SJSA1 (cell line): ENCODE measurements around the gene GPN1. TPM values are rescaled to one million over a fixed set of nuclear protein-coding genes. Genes with fewer than 3 reads are reported as not detected.
"Not testable (repeated sequence)": the region's sequence is repeated elsewhere in the genome, so short reads cannot be mapped to it uniquely, and the experiment has no call there.

Experiments
- DNase-seq, 2 experiments: peaks; one replicate each; pipeline ENCODE4 v3.0.0-alpha.2; 2015 to 2020; ENCODE audit warnings: low spot score in 2 of 2, low read depth in 1 of 2
- H3K27ac ChIP-seq: fragments of 250-450 bp; sonication (Bioruptor Pico); 2 replicates; pipeline ENCODE4 v1.5.1; 2020; ENCODE audit warnings: mild to moderate bottlenecking, moderate library complexity
- H3K27me3 ChIP-seq: fragments of 250-450 bp; sonication (Bioruptor Pico); replicated peaks from 2 replicates; pipeline ENCODE4 v1.5.1; 2020; ENCODE audit warnings: mild to moderate bottlenecking, moderate library complexity
- H3K36me3 ChIP-seq: fragments of 250-450 bp; sonication (Bioruptor Pico); 2 replicates; pipeline ENCODE4 v1.5.1; 2020; ENCODE audit warnings: mild to moderate bottlenecking
- H3K4me1 ChIP-seq: fragments of 250-450 bp; sonication (Bioruptor Pico); replicated peaks from 2 replicates; pipeline ENCODE4 v1.6.1; 2021; ENCODE audit warnings: mild to moderate bottlenecking
- H3K4me3 ChIP-seq: fragments of 250-450 bp; sonication (Bioruptor Pico); 2 replicates; pipeline ENCODE4 v1.5.1; 2020; ENCODE audit warnings: mild to moderate bottlenecking
- H3K9me3 ChIP-seq: fragments of 250-450 bp; sonication (Bioruptor Pico); replicated peaks from 2 replicates; pipeline ENCODE4 v1.5.1; 2020; ENCODE audit warnings: mild to moderate bottlenecking
- total RNA-seq: library from RNA; depleted of rRNA; stranded (reverse); fragments of >200 nt; shearing (Covaris generic); gene quantifications from 2 replicates; pipeline ENCODE4 v1.2.3, GENCODE V29; 2014; rRNA removed

The GPN1 gene
- 68.8 and 70.2 TPM in 2 replicates for total RNA-seq

GRCh38 chr2:27628767-27629709, at the start of gene GPN1, which contains the start of gene CCDC121:
TSS of gene GPN1 (plus strand) at chr2:27629050. CDS start at chr2:27629059, 9 bp downstream.
TSS of gene CCDC121 (minus strand) at chr2:27629012. CDS start at chr2:27627799, 1,213 bp downstream.
- Histone ChIP-seq H3K4me3 (peak within 1 kb of the TSS; percentile 62), H3K27me3 (no peaks in the 10 kb centered on the region), H3K36me3 (peaks cover 58% of the 10 kb centered on the region), H3K9me3 (no peaks in the 10 kb centered on the region), H3K4me1 (peaks cover 28% of the 10 kb centered on the region), H3K27ac (peak within 1 kb of the TSS; percentile 97)
- peak; percentile 92 to 97 for DNase-seq

- H3K36me3 ChIP-seq, result peaks cover 10% of the 10 kb centered on the region; the same call in 1 of the 2 replicates
- DNase-seq, result no peak
- H3K27me3 ChIP-seq, result no peaks in the 10 kb centered on the region
- peaks cover 19% of the 10 kb centered on the region for H3K4me1 ChIP-seq
- H3K4me3 ChIP-seq, result no peak overlapping the region
- no peak overlapping the region for H3K27ac ChIP-seq
- H3K9me3 ChIP-seq, result 0 out of 2 replicates have a peak, but pooled peaks cover 2% of the 10 kb centered on the region
Observed at GRCh38 chr2:27581417-27582128, 47.3 kb upstream of the GPN1 start.

- peak in 1 of 2 experiments; percentile 5 for DNase-seq
- peaks cover 10% of the 10 kb centered on the region; the same call in 1 of the 2 replicates for H3K36me3 ChIP-seq
- H3K9me3 ChIP-seq, result 0 out of 2 replicates have a peak, but pooled peaks cover 2% of the 10 kb centered on the region
- no peaks in the 10 kb centered on the region for H3K27me3 ChIP-seq
- H3K4me3 ChIP-seq, result peak overlapping the region; percentile 60
- peaks cover 22% of the 10 kb centered on the region for H3K4me1 ChIP-seq
- H3K27ac ChIP-seq, result peak overlapping the region; percentile 61; the same call in 1 of the 2 replicates
Observed at GRCh38 chr2:27582129-27582694, 46.6 kb upstream of the GPN1 start.

GRCh38 chr2:27582695-27583389, 46.0 kb upstream of the GPN1 start, which contains the start of gene ZNF512:
TSS of gene ZNF512 (plus strand) at chr2:27583042. CDS start at chr2:27583113, 71 bp downstream.
- H3K27ac ChIP-seq, result peak within 1 kb of the TSS; percentile 61
- peak within 1 kb of the TSS; percentile 60 for H3K4me3 ChIP-seq
- peaks cover 25% of the 10 kb centered on the region for H3K4me1 ChIP-seq
- H3K36me3 ChIP-seq, result peaks cover 10% of the 10 kb centered on the region; the same call in 1 of the 2 replicates
- DNase-seq, result peak; percentile 91 to 96
- no peaks in the 10 kb centered on the region for H3K27me3 ChIP-seq
- H3K9me3 ChIP-seq, result 0 out of 2 replicates have a peak, but pooled peaks cover 2% of the 10 kb centered on the region

- Histone ChIP-seq H3K27ac (peak overlapping the region; percentile 61), H3K9me3 (0 out of 2 replicates have a peak, but pooled peaks cover 2% of the 10 kb centered on the region), H3K27me3 (no peaks in the 10 kb centered on the region), H3K36me3 (peaks cover 10% of the 10 kb centered on the region; the same call in 1 of the 2 replicates), H3K4me3 (peak overlapping the region; percentile 60), H3K4me1 (peaks cover 26% of the 10 kb centered on the region)
- DNase-seq, result no peak
Observed at GRCh38 chr2:27583390-27583915, 45.4 kb upstream of the GPN1 start.

GRCh38 chr2:27584597-27584996, 44.3 kb upstream of the GPN1 start:
- no peak for DNase-seq
- peaks cover 26% of the 10 kb centered on the region for H3K4me1 ChIP-seq
- 0 out of 2 replicates have a peak, but pooled peaks cover 2% of the 10 kb centered on the region for H3K9me3 ChIP-seq
- no peak overlapping the region; the same call in 1 of the 2 replicates for H3K4me3 ChIP-seq
- peaks cover 10% of the 10 kb centered on the region; the same call in 1 of the 2 replicates for H3K36me3 ChIP-seq
- no peaks in the 10 kb centered on the region for H3K27me3 ChIP-seq
- no peak overlapping the region for H3K27ac ChIP-seq

- Histone ChIP-seq H3K27me3 (no peaks in the 10 kb centered on the region), H3K27ac (no peak overlapping the region), H3K36me3 (peaks cover 10% of the 10 kb centered on the region; the same call in 1 of the 2 replicates), H3K9me3 (peaks cover 2% of the 10 kb centered on the region; the same call in 1 of the 2 replicates), H3K4me1 (peaks cover 26% of the 10 kb centered on the region), H3K4me3 (no peak overlapping the region)
- DNase-seq, result no peak
Observed at GRCh38 chr2:27587025-27587424, 41.8 kb upstream of the GPN1 start.

GRCh38 chr2:27588308-27588707, 40.5 kb upstream of the GPN1 start:
- DNase-seq, result no peak
- H3K27me3 ChIP-seq, result no peaks in the 10 kb centered on the region
- H3K9me3 ChIP-seq, result no peaks in the 10 kb centered on the region; the same call in 1 of the 2 replicates
- peaks cover 20% of the 10 kb centered on the region for H3K4me1 ChIP-seq
- no peak overlapping the region for H3K4me3 ChIP-seq
- peaks cover 10% of the 10 kb centered on the region; the same call in 1 of the 2 replicates for H3K36me3 ChIP-seq
- H3K27ac ChIP-seq, result no peak overlapping the region

GRCh38 chr2:27591745-27592144, 37.1 kb upstream of the GPN1 start:
- Histone ChIP-seq H3K9me3 (peaks cover 5% of the 10 kb centered on the region), H3K27ac (no peak overlapping the region), H3K4me3 (no peak overlapping the region), H3K4me1 (peaks cover 16% of the 10 kb centered on the region), H3K27me3 (no peaks in the 10 kb centered on the region), H3K36me3 (0 out of 2 replicates have a peak, but pooled peaks cover 9% of the 10 kb centered on the region)
- DNase-seq, result no peak

GRCh38 chr2:27593240-27593639, 35.6 kb upstream of the GPN1 start:
- Histone ChIP-seq H3K4me1 (peaks cover 16% of the 10 kb centered on the region), H3K27me3 (no peaks in the 10 kb centered on the region), H3K4me3 (no peak overlapping the region), H3K36me3 (0 out of 2 replicates have a peak, but pooled peaks cover 11% of the 10 kb centered on the region), H3K9me3 (peaks cover 5% of the 10 kb centered on the region), H3K27ac (no peak overlapping the region)
- DNase-seq, result no peak

GRCh38 chr2:27594020-27594703, 34.7 kb upstream of the GPN1 start:
- Histone ChIP-seq H3K36me3 (peaks cover 18% of the 10 kb centered on the region), H3K4me1 (peaks cover 16% of the 10 kb centered on the region)
- not testable (repeated sequence) for DNase-seq, H3K9me3 ChIP-seq, H3K4me3 ChIP-seq, H3K27ac ChIP-seq, H3K27me3 ChIP-seq

GRCh38 chr2:27595412-27595811, 33.4 kb upstream of the GPN1 start:
- Histone ChIP-seq H3K4me1 (peaks cover 16% of the 10 kb centered on the region), H3K36me3 (peaks cover 31% of the 10 kb centered on the region)
- not testable (repeated sequence) for H3K4me3 ChIP-seq, DNase-seq, H3K9me3 ChIP-seq, H3K27me3 ChIP-seq, H3K27ac ChIP-seq
